ENCODE data around the gene GPC6.
A peak's percentile ranks its signal among the peaks of the same experiment; 100 is the strongest.

Gene GPC6

GRCh38 chr13:93231867-93232266 lies 5.3 kb downstream of the GPC6 start:
- no peaks in the 10 kb centered on the region for H3K27me3 ChIP-seq (replicated peaks)
- DNase-seq: no peak
- no peak overlapping the region for H3K4me3 ChIP-seq (ENCODE audit: low read depth, low read length)
- no peaks in the 10 kb centered on the region for H3K36me3 ChIP-seq (replicated peaks)
- no peak overlapping the region for H3K27ac ChIP-seq
- in situ Hi-C loops (cut with HindIII; ENCODE audit: low pct_ligation_motif_present, low sequenced_read_pairs): no loop called here
- no peak for TF ChIP-seq CTCF (IDR thresholded peaks at IDR 0.05; ENCODE audit: low read depth, low read length, missing control alignments)

DNA sequence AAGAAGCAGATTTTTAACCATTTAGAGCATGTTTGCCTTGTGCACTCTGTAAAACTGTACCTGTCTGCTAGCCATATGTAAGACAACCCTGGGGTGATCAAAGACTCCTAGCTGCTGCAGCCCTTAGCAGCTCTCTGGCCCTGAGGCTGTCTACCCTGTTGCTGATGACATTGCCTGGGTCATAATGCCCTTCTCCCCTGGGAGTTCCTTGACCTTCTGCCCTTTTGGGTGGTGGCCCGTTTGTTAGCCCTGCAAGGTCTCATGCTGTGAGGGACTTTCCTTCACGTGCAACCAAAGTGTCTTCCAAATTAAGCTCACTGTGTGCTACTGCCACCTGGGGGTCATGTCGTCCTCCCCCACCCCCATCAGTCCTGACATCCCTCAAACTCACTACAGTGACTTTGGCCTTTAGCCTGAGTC lies 7.4 kb downstream of the GPC6 start:
- no peak for DNase-seq
- peak; percentile 50 for TF ChIP-seq CTCF (IDR thresholded peaks at IDR 0.05; ENCODE audit: low read depth, low read length, missing control alignments)
- in situ Hi-C loops (cut with HindIII; ENCODE audit: low pct_ligation_motif_present, low sequenced_read_pairs): no loop called here
- no peaks in the 10 kb centered on the region for H3K27me3 ChIP-seq (replicated peaks)
- H3K4me3 ChIP-seq (ENCODE audit: low read depth, low read length): no peak overlapping the region
- no peak overlapping the region for H3K27ac ChIP-seq
- H3K36me3 ChIP-seq (replicated peaks): no peaks in the 10 kb centered on the region

- H3K27me3 ChIP-seq (replicated peaks): no peaks in the 10 kb centered on the region
- in situ Hi-C loops (cut with HindIII; ENCODE audit: low pct_ligation_motif_present, low sequenced_read_pairs): no loop called here
- DNase-seq: no peak
- H3K27ac ChIP-seq: no peak overlapping the region
- TF ChIP-seq CTCF (IDR thresholded peaks at IDR 0.05; ENCODE audit: low read depth, low read length, missing control alignments): no peak
- no peak overlapping the region for H3K4me3 ChIP-seq (ENCODE audit: low read depth, low read length)
- no peaks in the 10 kb centered on the region for H3K36me3 ChIP-seq (replicated peaks)
Observed at GRCh38 chr13:93234459-93234858, 7.9 kb downstream of the GPC6 start.

DNA sequence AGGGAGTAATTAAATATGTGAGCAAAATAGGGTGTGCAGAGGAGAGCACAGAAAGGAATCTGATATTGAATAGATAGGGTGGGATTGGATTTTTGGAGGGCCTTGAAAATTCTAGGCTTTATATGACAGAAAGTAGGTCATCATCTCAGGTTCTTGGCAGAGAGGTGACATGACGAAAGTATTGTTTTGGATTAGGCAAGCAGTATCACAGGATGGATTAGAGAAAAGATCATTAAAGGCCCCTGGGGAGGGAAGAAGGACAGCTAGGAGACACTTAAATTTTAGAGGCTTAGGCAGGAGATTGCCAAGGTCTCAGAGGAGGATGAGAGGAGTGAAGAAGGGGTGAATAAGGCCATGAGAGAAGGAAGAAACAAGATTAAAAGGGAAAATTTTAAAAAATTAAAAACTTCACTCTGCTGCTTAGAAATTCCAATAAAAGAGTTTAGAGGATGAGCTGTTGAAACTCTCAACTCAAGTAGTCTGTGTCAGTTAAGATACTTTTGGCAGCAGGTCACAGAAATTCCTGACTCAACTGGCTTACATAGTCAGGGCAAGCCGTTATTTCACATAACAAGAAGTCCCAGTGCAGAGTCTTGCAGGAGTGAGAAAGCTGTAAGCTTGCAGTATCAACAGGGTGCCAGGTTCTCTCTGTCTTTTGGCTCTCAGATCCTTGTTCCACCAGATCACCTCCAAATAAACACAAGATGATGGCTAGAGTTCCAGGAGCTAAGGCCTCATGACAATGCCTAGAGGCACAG lies 8.8 kb downstream of the GPC6 start:
- Histone ChIP-seq H3K27ac (no peak overlapping the region), H3K36me3 (replicated peaks) (no peaks in the 10 kb centered on the region), H3K27me3 (replicated peaks) (no peaks in the 10 kb centered on the region), H3K4me3 (ENCODE audit: low read depth, low read length) (no peak overlapping the region)
- DNase-seq: no peak
- in situ Hi-C loops (cut with HindIII; ENCODE audit: low pct_ligation_motif_present, low sequenced_read_pairs): no loop called here
- no peak for TF ChIP-seq CTCF (IDR thresholded peaks at IDR 0.05; ENCODE audit: low read depth, low read length, missing control alignments)

DNA sequence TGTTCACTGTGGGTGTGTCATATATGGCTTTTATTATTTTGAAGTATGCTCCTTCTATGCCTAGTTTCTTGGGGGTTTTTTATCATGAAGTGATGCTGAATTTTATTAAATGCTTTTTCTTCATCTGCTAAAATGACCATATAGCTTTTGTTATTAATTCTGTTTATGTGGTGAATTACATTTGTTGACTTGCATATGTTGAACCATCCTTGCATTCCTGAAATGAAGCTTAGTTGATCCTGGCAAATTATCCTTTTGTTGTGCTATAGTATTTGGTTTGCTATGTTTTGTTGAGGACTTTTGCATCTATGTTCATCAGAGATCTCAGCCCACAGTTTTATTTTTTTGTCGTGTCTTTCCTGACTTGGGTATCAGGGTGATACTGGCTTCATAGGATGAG lies 12.1 kb downstream of the GPC6 start:
- DNase-seq: no peak
- H3K27ac ChIP-seq: no peak overlapping the region
- H3K36me3 ChIP-seq (replicated peaks): no peaks in the 10 kb centered on the region
- in situ Hi-C loops (cut with HindIII; ENCODE audit: low pct_ligation_motif_present, low sequenced_read_pairs): no loop called here
- H3K27me3 ChIP-seq (replicated peaks): no peaks in the 10 kb centered on the region
- no peak for TF ChIP-seq CTCF (IDR thresholded peaks at IDR 0.05; ENCODE audit: low read depth, low read length, missing control alignments)
- no peak overlapping the region for H3K4me3 ChIP-seq (ENCODE audit: low read depth, low read length)

All from brain microvascular endothelial cell (primary cell).